ENCODE results near the gene CYB561.

- TF ChIP-seq CTCF (conservative IDR thresholded peaks at IDR 0.05; ENCODE audit: low read length) (no peak), EZH2phosphoT487 (IDR thresholded peaks at IDR 0.05; ENCODE audit: borderline replicate concordance) (no peak)
Measured at GRCh38 chr17:63429766-63430165, 16.3 kb downstream of the CYB561 start.

All from Loucy (cell line).